Measurements from ENCODE around the gene RABGAP1L.

DNA sequence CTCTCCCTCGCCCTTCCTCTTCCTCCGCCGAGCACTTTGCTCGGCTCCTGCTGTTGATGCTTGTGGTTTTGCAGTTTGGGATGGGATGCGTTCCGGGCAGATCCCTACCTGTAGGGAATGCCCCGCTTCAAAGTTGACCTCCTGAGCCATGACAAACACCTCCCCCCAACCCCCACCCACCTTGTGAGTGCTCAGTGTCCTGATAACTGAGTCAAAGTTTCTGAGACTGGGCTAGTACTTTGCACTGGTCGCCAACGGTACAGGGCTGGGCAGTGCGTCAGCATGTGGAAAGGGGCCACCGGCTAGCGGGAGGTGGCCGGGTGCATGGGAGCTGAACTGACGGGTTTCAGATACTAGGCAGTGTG is 771 bp downstream of the RABGAP1L start:
- no peak for TF ChIP-seq CTCF (IDR thresholded peaks at IDR 0.05)
- no peak for TF ChIP-seq POLR2A (IDR thresholded peaks at IDR 0.05)

All from lower leg skin (tissue), 3 donors.